HUDEP-2 (cell line): ENCODE measurements around the gene ANKEF1.
"Not testable (repeated sequence)": the region's sequence is repeated elsewhere in the genome, so short reads cannot be mapped to it uniquely, and the experiment has no call there.

Experiments
- DNase-seq, 76 experiments: peaks; one replicate each; lab custom pipeline; 2025; ENCODE audit not compliant: unreplicated experiment in 76 of 76; lab: John Stamatoyannopoulos, UW

ANKEF1 gene

GRCh38 chr20:10031451-10032215 lies 3.2 kb upstream of the ANKEF1 start:
- DNase-seq = not testable (repeated sequence)

- not testable (repeated sequence) for DNase-seq
Measured at GRCh38 chr20:10032269-10032668, 2.5 kb upstream of the ANKEF1 start.

- DNase-seq = no peak
Measured at GRCh38 chr20:10033905-10034650, 709 bp upstream of the ANKEF1 start.

- not testable (repeated sequence) for DNase-seq
Measured at GRCh38 chr20:10036321-10036720, 1.5 kb downstream of the ANKEF1 start.

- no peak for DNase-seq
Measured at GRCh38 chr20:10040070-10040975, 5.5 kb downstream of the ANKEF1 start.

- DNase-seq = no peak
Measured at GRCh38 chr20:10042086-10042485, 7.3 kb downstream of the ANKEF1 start.

GRCh38 chr20:10047427-10047826 lies 12.6 kb downstream of the ANKEF1 start:
- peak in 3 of 76 experiments; percentile 2 to 3 (median 3) for DNase-seq

- no peak for DNase-seq
Measured at GRCh38 chr20:10051185-10051584, 16.4 kb downstream of the ANKEF1 start.

- no peak for DNase-seq
Measured at GRCh38 chr20:10059006-10059405, 24.2 kb downstream of the ANKEF1 start.

GRCh38 chr20:10060226-10060625 lies 25.4 kb downstream of the ANKEF1 start:
- DNase-seq = no peak

GRCh38 chr20:10061641-10062040 lies 26.9 kb downstream of the ANKEF1 start:
- no peak for DNase-seq

- DNase-seq = no peak
Measured at GRCh38 chr20:10063482-10063881, 28.7 kb downstream of the ANKEF1 start.

GRCh38 chr20:10064611-10065010 lies 29.8 kb downstream of the ANKEF1 start:
- no peak for DNase-seq

- DNase-seq = no peak
Measured at GRCh38 chr20:10065154-10065833, 30.5 kb downstream of the ANKEF1 start.

GRCh38 chr20:10067321-10067720 lies 32.5 kb downstream of the ANKEF1 start:
- no peak for DNase-seq

GRCh38 chr20:10074513-10074912 lies 39.7 kb downstream of the ANKEF1 start:
- DNase-seq = peak in 6 of 76 experiments; percentile 5 to 34 (median 14)

GRCh38 chr20:10075606-10076005 lies 40.8 kb downstream of the ANKEF1 start:
- no peak for DNase-seq

- no peak for DNase-seq
Measured at GRCh38 chr20:10076126-10077080, 41.6 kb downstream of the ANKEF1 start.

GRCh38 chr20:10077081-10077471 lies 42.3 kb downstream of the ANKEF1 start:
- DNase-seq = no peak
